NCI-H1436 treated with DMSO at 0.1 percent for 48 hours (cell line): Measurements from ENCODE around the gene ADAT3.
"Not testable (repeated sequence)": the region's sequence is repeated elsewhere in the genome, so short reads cannot be mapped to it uniquely, and the experiment has no call there.

Experiments
- DNase-seq: peaks from one replicate; lab custom pipeline; 2025; lab: John Stamatoyannopoulos, UW

ADAT3 gene

GRCh38 chr19:1866693-1867348, 38.4 kb upstream of the ADAT3 start:
- DNase-seq = no peak

GRCh38 chr19:1867349-1867724, 37.9 kb upstream of the ADAT3 start:
- DNase-seq = no peak

GRCh38 chr19:1868971-1869370, 36.2 kb upstream of the ADAT3 start:
- no peak for DNase-seq

GRCh38 chr19:1871140-1871597, 34.0 kb upstream of the ADAT3 start:
- DNase-seq = no peak

- no peak for DNase-seq
Measured at GRCh38 chr19:1871630-1872029, 33.6 kb upstream of the ADAT3 start.

GRCh38 chr19:1872807-1873523, 32.2 kb upstream of the ADAT3 start:
- no peak for DNase-seq

- no peak for DNase-seq
Measured at GRCh38 chr19:1873524-1874473, 31.4 kb upstream of the ADAT3 start.

- DNase-seq = no peak
Measured at GRCh38 chr19:1874554-1875185, 30.5 kb upstream of the ADAT3 start.

- DNase-seq = not testable (repeated sequence)
Measured at GRCh38 chr19:1875265-1875645, 29.9 kb upstream of the ADAT3 start.

- peak; percentile 49 for DNase-seq
Measured at GRCh38 chr19:1875646-1876495, 29.3 kb upstream of the ADAT3 start.

GRCh38 chr19:1876496-1877279, 28.5 kb upstream of the ADAT3 start:
- DNase-seq = not testable (repeated sequence)

- DNase-seq = not testable (repeated sequence)
Measured at GRCh38 chr19:1877280-1877660, 27.9 kb upstream of the ADAT3 start.

GRCh38 chr19:1878583-1878982, 26.6 kb upstream of the ADAT3 start:
- DNase-seq = not testable (repeated sequence)

- DNase-seq = not testable (repeated sequence)
Measured at GRCh38 chr19:1879982-1880381, 25.2 kb upstream of the ADAT3 start.

GRCh38 chr19:1880611-1881392, 24.4 kb upstream of the ADAT3 start:
- no peak for DNase-seq

- not testable (repeated sequence) for DNase-seq
Measured at GRCh38 chr19:1881393-1882088, 23.7 kb upstream of the ADAT3 start.

- no peak for DNase-seq
Measured at GRCh38 chr19:1882089-1882785, 23.0 kb upstream of the ADAT3 start.
